Parathyroid adenoma (tissue), 2 donors: Measurements from ENCODE around the gene ZC3H14.
A peak's percentile ranks its signal among the peaks of the same experiment; 100 is the strongest.

ENCODE experiments used
- H2AFZ ChIP-seq: fragments of 300-600 bp; sonication (generic); one replicate; pipeline ENCODE4 v1.7.0; 2017; ENCODE audit warnings: antibody characterized with exemption, mild to moderate bottlenecking
- H3K27ac ChIP-seq: fragments of 300-600 bp; sonication (generic); one replicate; pipeline ENCODE4 v1.7.0; 2017
- H3K27me3 ChIP-seq: fragments of 300-600 bp; sonication (generic); one replicate; pipeline ENCODE4 v1.7.0; 2017; ENCODE audit warnings: low read length; ENCODE audit not compliant: control insufficient read depth, insufficient read depth
- H3K36me3 ChIP-seq: fragments of 300-600 bp; sonication (generic); one replicate; pipeline ENCODE4 v1.7.0; 2017; ENCODE audit warnings: low read length; ENCODE audit not compliant: control insufficient read depth, insufficient read depth
- H3K4me1 ChIP-seq: fragments of 300-600 bp; sonication (generic); one replicate; pipeline ENCODE4 v1.7.0; 2017; ENCODE audit warnings: control low read depth
- H3K4me2 ChIP-seq: fragments of 300-600 bp; sonication (generic); one replicate; pipeline ENCODE4 v1.7.0; 2017; ENCODE audit warnings: low read length
- H3K4me3 ChIP-seq: fragments of 300-600 bp; sonication (generic); one replicate; pipeline ENCODE4 v1.7.0; 2017; ENCODE audit warnings: low read depth, low read length
- H3K79me2 ChIP-seq: fragments of 300-600 bp; sonication (generic); one replicate; pipeline ENCODE4 v1.7.0; 2017; ENCODE audit warnings: control low read depth
- H3K9ac ChIP-seq: fragments of 300-600 bp; sonication (generic); one replicate; pipeline ENCODE4 v1.7.0; 2017; ENCODE audit warnings: mild to moderate bottlenecking
- H3K9me3 ChIP-seq: fragments of 300-600 bp; sonication (generic); one replicate; pipeline ENCODE4 v1.7.0; 2017; ENCODE audit warnings: low read length; ENCODE audit not compliant: control insufficient read depth
- CTCF ChIP-seq: fragments of 300-600 bp; sonication (generic); IDR thresholded peaks from one replicate; pipeline ENCODE4 v1.7.0; 2017; ENCODE audit warnings: antibody characterized with exemption, mild to moderate bottlenecking
- donor health status: primary hyperparathyroidism.

The ZC3H14 gene

GRCh38 chr14:88639221-88639620 lies 76.4 kb downstream of the ZC3H14 start:
- Histone ChIP-seq H3K4me1 (no peaks in the 10 kb centered on the region), H2AFZ (no peak overlapping the region), H3K4me3 (no peak overlapping the region), H3K27ac (no peak overlapping the region), H3K4me2 (no peak overlapping the region), H3K79me2 (no peaks in the 10 kb centered on the region), H3K9ac (no peak overlapping the region), H3K9me3 (no peaks in the 10 kb centered on the region), H3K36me3 (no peaks in the 10 kb centered on the region), H3K27me3 (no peaks in the 10 kb centered on the region)
- no peak for TF ChIP-seq CTCF

GRCh38 chr14:88660056-88660455 lies 97.2 kb downstream of the ZC3H14 start:
- no peak overlapping the region for H3K27ac ChIP-seq

GRCh38 chr14:88667555-88668273 lies 104.9 kb downstream of the ZC3H14 start:
- Histone ChIP-seq H3K4me2 (no peak overlapping the region), H3K4me1 (no peaks in the 10 kb centered on the region), H3K36me3 (no peaks in the 10 kb centered on the region), H2AFZ (peak overlapping the region; percentile 30), H3K27ac (no peak overlapping the region), H3K9me3 (no peaks in the 10 kb centered on the region), H3K4me3 (no peak overlapping the region), H3K79me2 (no peaks in the 10 kb centered on the region), H3K9ac (no peak overlapping the region), H3K27me3 (no peaks in the 10 kb centered on the region)
- TF ChIP-seq CTCF: peak; percentile 87

More at GRCh38 chr14:88660056-88660455, 97.2 kb downstream of the ZC3H14 start:
- no peaks in the 10 kb centered on the region for H3K79me2 ChIP-seq
- no peak overlapping the region for H3K4me2 ChIP-seq
- no peaks in the 10 kb centered on the region for H3K36me3 ChIP-seq
- no peak overlapping the region for H3K4me3 ChIP-seq
- H3K27me3 ChIP-seq: no peaks in the 10 kb centered on the region
- no peak overlapping the region for H2AFZ ChIP-seq
- H3K9me3 ChIP-seq: no peaks in the 10 kb centered on the region
- TF ChIP-seq CTCF: no peak
- H3K9ac ChIP-seq: no peak overlapping the region
- H3K4me1 ChIP-seq: no peaks in the 10 kb centered on the region

- Histone ChIP-seq H3K27me3 (no peaks in the 10 kb centered on the region), H3K79me2 (no peaks in the 10 kb centered on the region), H2AFZ (no peak overlapping the region), H3K9me3 (no peaks in the 10 kb centered on the region), H3K36me3 (no peaks in the 10 kb centered on the region), H3K27ac (no peak overlapping the region), H3K9ac (no peak overlapping the region), H3K4me3 (no peak overlapping the region), H3K4me2 (no peak overlapping the region), H3K4me1 (no peaks in the 10 kb centered on the region)
- TF ChIP-seq CTCF: no peak
Measured at GRCh38 chr14:88668448-88669116, 105.7 kb downstream of the ZC3H14 start.
